Activated T-cell treated with anti-CD3 and anti-CD28 coated beads, Interleukin-2, amount 50 U/mL, for 4 hours (primary cell): ENCODE results near the gene AACS. TPM values are rescaled to one million over a fixed set of nuclear protein-coding genes. Genes with fewer than 3 reads are reported as not detected.

Source experiments
- ATAC-seq, 2 donors: fragments of 200-7000 bp; cut with Tn5 transposase; one replicate each; pipeline ENCODE4 v1.10.0; 2021
- DNase-seq: peaks from one replicate; pipeline ENCODE4 v3.0.0-alpha.2; 2020
- H3K27me3 Mint-ChIP-seq: one replicate; pipeline ENCODE4 v1.8.0; 2021; ENCODE audit warnings: low read depth, mixed read lengths
- H3K36me3 Mint-ChIP-seq: one replicate; pipeline ENCODE4 v1.8.0; 2022; ENCODE audit warnings: mixed read lengths; ENCODE audit not compliant: insufficient read depth
- H3K4me1 Mint-ChIP-seq: one replicate; pipeline ENCODE4 v1.8.0; 2021; ENCODE audit warnings: low read depth, mixed read lengths
- H3K4me3 Mint-ChIP-seq: one replicate; pipeline ENCODE4 v1.8.0; 2021; ENCODE audit warnings: mild to moderate bottlenecking, moderate library complexity, mixed read lengths
- H3K9me3 Mint-ChIP-seq: one replicate; pipeline ENCODE4 v1.8.0; 2021; ENCODE audit warnings: mixed read lengths
- total RNA-seq, 3 donors: library from RNA; stranded (reverse); gene quantifications; one replicate each; pipeline ENCODE4 v1.2.1, GENCODE V29; 2021

Gene AACS
- total RNA-seq, 3 donors from 2014 or later, result 5.4 to 6.0 (median 5.5) TPM

GRCh38 chr12:125180144-125180543 lies 114.9 kb downstream of the AACS start:
- no peak for DNase-seq
- Mint-ChIP-seq H3K4me1 (peaks cover 3% of the 10 kb centered on the region), H3K36me3 (no peaks in the 10 kb centered on the region), H3K9me3 (peaks cover under 1% of the 10 kb centered on the region), H3K27me3 (peaks cover 68% of the 10 kb centered on the region), H3K4me3 (no peak overlapping the region)
- ATAC-seq, result no peak

GRCh38 chr12:125181107-125181506 lies 115.9 kb downstream of the AACS start:
- Mint-ChIP-seq H3K27me3 (peaks cover 69% of the 10 kb centered on the region), H3K36me3 (no peaks in the 10 kb centered on the region), H3K4me1 (peaks cover 7% of the 10 kb centered on the region), H3K4me3 (no peak overlapping the region), H3K9me3 (no peaks in the 10 kb centered on the region)
- DNase-seq (no peak), ATAC-seq (no peak)

- ATAC-seq (peak; percentile 70 to 72), DNase-seq (peak; percentile 79)
- Mint-ChIP-seq H3K9me3 (no peaks in the 10 kb centered on the region), H3K36me3 (no peaks in the 10 kb centered on the region), H3K27me3 (peaks cover 64% of the 10 kb centered on the region), H3K4me1 (peaks cover 12% of the 10 kb centered on the region), H3K4me3 (no peak overlapping the region)
Measured at GRCh38 chr12:125183187-125184067, 118.2 kb downstream of the AACS start.

- Mint-ChIP-seq H3K4me3 (no peak overlapping the region), H3K9me3 (no peaks in the 10 kb centered on the region), H3K36me3 (no peaks in the 10 kb centered on the region), H3K27me3 (peaks cover 68% of the 10 kb centered on the region), H3K4me1 (peaks cover 12% of the 10 kb centered on the region)
- ATAC-seq, result no peak
- no peak for DNase-seq
Measured at GRCh38 chr12:125184213-125184967, 119.2 kb downstream of the AACS start.

GRCh38 chr12:125185311-125185739 lies 120.1 kb downstream of the AACS start:
- ATAC-seq (no peak), DNase-seq (no peak)
- Mint-ChIP-seq H3K27me3 (peaks cover 74% of the 10 kb centered on the region), H3K4me3 (no peak overlapping the region), H3K9me3 (no peaks in the 10 kb centered on the region), H3K4me1 (peaks cover 12% of the 10 kb centered on the region), H3K36me3 (no peaks in the 10 kb centered on the region)

- no peaks in the 10 kb centered on the region for H3K36me3 Mint-ChIP-seq
- ATAC-seq (peak; percentile 31 to 61), DNase-seq (no peak)
- no peaks in the 10 kb centered on the region for H3K9me3 Mint-ChIP-seq
- H3K4me3 Mint-ChIP-seq, result peak within 1 kb of the TSS; percentile 23
- H3K4me1 Mint-ChIP-seq, result peaks cover 12% of the 10 kb centered on the region
- H3K27me3 Mint-ChIP-seq, result peaks cover 73% of the 10 kb centered on the region
Measured at GRCh38 chr12:125185740-125186470, 120.7 kb downstream of the AACS start, which contains the start of gene TMEM132B. Gene TMEM132B (plus strand): TSS chr12:125186386.

GRCh38 chr12:125186471-125187147 lies 121.4 kb downstream of the AACS start:
- peaks cover 71% of the 10 kb centered on the region for H3K27me3 Mint-ChIP-seq
- no peak for DNase-seq
- no peaks in the 10 kb centered on the region for H3K9me3 Mint-ChIP-seq
- peaks cover 12% of the 10 kb centered on the region for H3K4me1 Mint-ChIP-seq
- ATAC-seq, result peak in 1 of 2 donors; percentile 16
- no peak overlapping the region for H3K4me3 Mint-ChIP-seq
- no peaks in the 10 kb centered on the region for H3K36me3 Mint-ChIP-seq

- H3K9me3 Mint-ChIP-seq, result no peaks in the 10 kb centered on the region
- H3K4me1 Mint-ChIP-seq, result peaks cover 12% of the 10 kb centered on the region
- H3K27me3 Mint-ChIP-seq, result peaks cover 71% of the 10 kb centered on the region
- H3K4me3 Mint-ChIP-seq, result no peak overlapping the region
- DNase-seq (no peak), ATAC-seq (no peak)
- H3K36me3 Mint-ChIP-seq, result no peaks in the 10 kb centered on the region
Measured at GRCh38 chr12:125187148-125187745, 122.0 kb downstream of the AACS start.

- no peaks in the 10 kb centered on the region for H3K36me3 Mint-ChIP-seq
- no peak overlapping the region for H3K4me3 Mint-ChIP-seq
- peaks cover 74% of the 10 kb centered on the region for H3K27me3 Mint-ChIP-seq
- H3K9me3 Mint-ChIP-seq, result no peaks in the 10 kb centered on the region
- no peak for DNase-seq
- H3K4me1 Mint-ChIP-seq, result peaks cover 12% of the 10 kb centered on the region
- ATAC-seq, result no peak
Measured at GRCh38 chr12:125187780-125188741, 122.8 kb downstream of the AACS start.

GRCh38 chr12:125189015-125189414 lies 123.8 kb downstream of the AACS start:
- no peak for ATAC-seq
- Mint-ChIP-seq H3K27me3 (peaks cover 71% of the 10 kb centered on the region), H3K36me3 (no peaks in the 10 kb centered on the region), H3K9me3 (no peaks in the 10 kb centered on the region), H3K4me3 (no peak overlapping the region), H3K4me1 (peaks cover 8% of the 10 kb centered on the region)
- DNase-seq, result no peak

- DNase-seq, result no peak
- Mint-ChIP-seq H3K36me3 (no peaks in the 10 kb centered on the region), H3K27me3 (peaks cover 66% of the 10 kb centered on the region), H3K9me3 (no peaks in the 10 kb centered on the region), H3K4me3 (no peak overlapping the region), H3K4me1 (peaks cover 8% of the 10 kb centered on the region)
- ATAC-seq, result no peak
Measured at GRCh38 chr12:125189502-125189901, 124.3 kb downstream of the AACS start.

GRCh38 chr12:125191361-125192087 lies 126.3 kb downstream of the AACS start:
- H3K27me3 Mint-ChIP-seq, result peaks cover 57% of the 10 kb centered on the region
- no peak overlapping the region for H3K4me3 Mint-ChIP-seq
- no peaks in the 10 kb centered on the region for H3K9me3 Mint-ChIP-seq
- ATAC-seq, result no peak
- no peak for DNase-seq
- peaks cover 5% of the 10 kb centered on the region for H3K4me1 Mint-ChIP-seq
- H3K36me3 Mint-ChIP-seq, result no peaks in the 10 kb centered on the region
